ENCODE measurements around the gene ZDHHC7. TPM values are rescaled to one million over a fixed set of nuclear protein-coding genes. Genes with fewer than 3 reads are reported as not detected.

ZDHHC7 gene
- polyA plus RNA-seq, 1 donor = 49.8 TPM

DNA sequence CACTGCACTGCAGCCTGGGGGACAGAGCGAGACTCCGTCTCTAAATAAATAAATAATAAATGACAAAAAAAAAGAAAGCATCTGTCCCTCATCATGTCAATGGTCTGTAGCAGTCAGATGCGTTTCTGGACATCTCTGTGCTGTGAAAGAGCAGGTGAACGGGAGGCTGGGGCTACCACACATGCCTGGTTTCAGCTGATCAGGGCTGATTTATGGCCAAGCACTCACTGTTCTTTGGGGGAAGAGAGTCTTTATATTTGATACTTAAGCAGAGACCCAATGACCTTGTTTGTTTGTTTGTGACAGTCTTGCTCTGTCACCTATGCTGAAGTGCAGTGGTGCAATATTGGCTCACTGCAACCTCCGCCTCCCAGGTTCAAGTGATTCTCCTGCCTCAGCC is 33.7 kb upstream of the ZDHHC7 start:
- WGBS (ENCODE audit: insufficient coverage, low lambda C conversion rate) = no CpG with 5 or more reads among the region's 5 CpGs
- DNase-seq = no peak
- Histone ChIP-seq H3K9me3 (ENCODE audit: control insufficient read depth, low read depth, low read length) (no peaks in the 10 kb centered on the region), H3K27me3 (ENCODE audit: control insufficient read depth, insufficient read depth, low read length) (no peaks in the 10 kb centered on the region), H3K36me3 (ENCODE audit: control insufficient read depth, insufficient read depth, low read length) (no peaks in the 10 kb centered on the region), H3K4me3 (ENCODE audit: low read length) (no peak overlapping the region), H3K4me1 (ENCODE audit: control insufficient read depth, insufficient read depth, low read length) (peaks cover 21% of the 10 kb centered on the region), H3K27ac (ENCODE audit: low read length) (no peak overlapping the region)

GRCh38 chr16:85042606-85043005 is 31.3 kb upstream of the ZDHHC7 start:
- Histone ChIP-seq H3K4me1 (ENCODE audit: control insufficient read depth, insufficient read depth, low read length) (peaks cover 11% of the 10 kb centered on the region), H3K9me3 (ENCODE audit: control insufficient read depth, low read depth, low read length) (no peaks in the 10 kb centered on the region), H3K27me3 (ENCODE audit: control insufficient read depth, insufficient read depth, low read length) (no peaks in the 10 kb centered on the region), H3K36me3 (ENCODE audit: control insufficient read depth, insufficient read depth, low read length) (no peaks in the 10 kb centered on the region), H3K27ac (ENCODE audit: low read length) (no peak overlapping the region), H3K4me3 (ENCODE audit: low read length) (no peak overlapping the region)
- DNase-seq = no peak
- 100% methylated on average over 1 of the region's 6 CpGs for WGBS (ENCODE audit: insufficient coverage, low lambda C conversion rate)

- H3K4me1 ChIP-seq (ENCODE audit: control insufficient read depth, insufficient read depth, low read length) = peaks cover 7% of the 10 kb centered on the region
- DNase-seq = no peak
- H3K4me3 ChIP-seq (ENCODE audit: low read length) = no peak overlapping the region
- no peaks in the 10 kb centered on the region for H3K27me3 ChIP-seq (ENCODE audit: control insufficient read depth, insufficient read depth, low read length)
- H3K9me3 ChIP-seq (ENCODE audit: control insufficient read depth, low read depth, low read length) = no peaks in the 10 kb centered on the region
- WGBS (ENCODE audit: insufficient coverage, low lambda C conversion rate) = no CpG with 5 or more reads among the region's 6 CpGs
- H3K27ac ChIP-seq (ENCODE audit: low read length) = no peak overlapping the region
- no peaks in the 10 kb centered on the region for H3K36me3 ChIP-seq (ENCODE audit: control insufficient read depth, insufficient read depth, low read length)
These were observed 30.8 kb upstream of the ZDHHC7 start for GRCh38 chr16:85042167-85042526.

- 83% methylated on average over 2 of the region's 27 CpGs for WGBS (ENCODE audit: insufficient coverage, low lambda C conversion rate)
- Histone ChIP-seq H3K36me3 (ENCODE audit: control insufficient read depth, insufficient read depth, low read length) (no peaks in the 10 kb centered on the region), H3K27ac (ENCODE audit: low read length) (no peak overlapping the region), H3K4me3 (ENCODE audit: low read length) (no peak overlapping the region), H3K27me3 (ENCODE audit: control insufficient read depth, insufficient read depth, low read length) (no peaks in the 10 kb centered on the region), H3K9me3 (ENCODE audit: control insufficient read depth, low read depth, low read length) (no peaks in the 10 kb centered on the region), H3K4me1 (ENCODE audit: control insufficient read depth, insufficient read depth, low read length) (peaks cover 1% of the 10 kb centered on the region)
- no peak for DNase-seq
These were observed 30.2 kb upstream of the ZDHHC7 start for GRCh38 chr16:85041219-85042166.

GRCh38 chr16:85040685-85041084 is 29.4 kb upstream of the ZDHHC7 start:
- Histone ChIP-seq H3K36me3 (ENCODE audit: control insufficient read depth, insufficient read depth, low read length) (no peaks in the 10 kb centered on the region), H3K4me1 (ENCODE audit: control insufficient read depth, insufficient read depth, low read length) (no peaks in the 10 kb centered on the region), H3K27ac (ENCODE audit: low read length) (no peak overlapping the region), H3K27me3 (ENCODE audit: control insufficient read depth, insufficient read depth, low read length) (no peaks in the 10 kb centered on the region), H3K9me3 (ENCODE audit: control insufficient read depth, low read depth, low read length) (no peaks in the 10 kb centered on the region), H3K4me3 (ENCODE audit: low read length) (no peak overlapping the region)
- no peak for DNase-seq
- WGBS (ENCODE audit: insufficient coverage, low lambda C conversion rate) = no CpG with 5 or more reads among the region's 6 CpGs

DNA sequence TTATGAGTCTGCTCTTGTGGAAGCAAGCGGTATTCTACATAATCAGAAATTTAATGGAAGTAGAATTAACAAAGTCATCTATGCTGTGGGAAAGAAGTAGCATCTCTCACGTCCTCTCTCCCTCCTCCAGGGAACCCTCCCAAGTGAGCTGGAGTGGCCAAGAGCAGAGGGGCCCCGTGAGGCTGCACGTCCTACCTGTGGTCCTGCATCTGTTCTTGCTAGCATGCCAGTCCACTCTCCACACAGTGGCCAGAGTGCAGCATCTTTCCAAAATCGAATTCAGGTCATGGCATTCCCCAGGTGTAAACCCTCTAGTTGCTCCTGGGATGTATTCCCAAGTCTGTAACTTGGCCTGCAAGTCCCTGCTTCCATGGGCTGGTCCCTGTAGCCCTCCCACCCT is 26.4 kb upstream of the ZDHHC7 start:
- no peaks in the 10 kb centered on the region for H3K4me1 ChIP-seq (ENCODE audit: control insufficient read depth, insufficient read depth, low read length)
- no peaks in the 10 kb centered on the region for H3K36me3 ChIP-seq (ENCODE audit: control insufficient read depth, insufficient read depth, low read length)
- 80% methylated on average over 1 of the region's 5 CpGs for WGBS (ENCODE audit: insufficient coverage, low lambda C conversion rate)
- H3K9me3 ChIP-seq (ENCODE audit: control insufficient read depth, low read depth, low read length) = no peaks in the 10 kb centered on the region
- H3K27me3 ChIP-seq (ENCODE audit: control insufficient read depth, insufficient read depth, low read length) = no peaks in the 10 kb centered on the region
- H3K4me3 ChIP-seq (ENCODE audit: low read length) = no peak overlapping the region
- DNase-seq = no peak
- no peak overlapping the region for H3K27ac ChIP-seq (ENCODE audit: low read length)

- no peaks in the 10 kb centered on the region for H3K27me3 ChIP-seq (ENCODE audit: control insufficient read depth, insufficient read depth, low read length)
- no peak overlapping the region for H3K4me3 ChIP-seq (ENCODE audit: low read length)
- H3K27ac ChIP-seq (ENCODE audit: low read length) = no peak overlapping the region
- no peaks in the 10 kb centered on the region for H3K4me1 ChIP-seq (ENCODE audit: control insufficient read depth, insufficient read depth, low read length)
- no CpG with 5 or more reads among the region's 7 CpGs for WGBS (ENCODE audit: insufficient coverage, low lambda C conversion rate)
- no peaks in the 10 kb centered on the region for H3K36me3 ChIP-seq (ENCODE audit: control insufficient read depth, insufficient read depth, low read length)
- no peak for DNase-seq
- H3K9me3 ChIP-seq (ENCODE audit: control insufficient read depth, low read depth, low read length) = no peaks in the 10 kb centered on the region
These were observed 25.7 kb upstream of the ZDHHC7 start for GRCh38 chr16:85037050-85037410.

DNA sequence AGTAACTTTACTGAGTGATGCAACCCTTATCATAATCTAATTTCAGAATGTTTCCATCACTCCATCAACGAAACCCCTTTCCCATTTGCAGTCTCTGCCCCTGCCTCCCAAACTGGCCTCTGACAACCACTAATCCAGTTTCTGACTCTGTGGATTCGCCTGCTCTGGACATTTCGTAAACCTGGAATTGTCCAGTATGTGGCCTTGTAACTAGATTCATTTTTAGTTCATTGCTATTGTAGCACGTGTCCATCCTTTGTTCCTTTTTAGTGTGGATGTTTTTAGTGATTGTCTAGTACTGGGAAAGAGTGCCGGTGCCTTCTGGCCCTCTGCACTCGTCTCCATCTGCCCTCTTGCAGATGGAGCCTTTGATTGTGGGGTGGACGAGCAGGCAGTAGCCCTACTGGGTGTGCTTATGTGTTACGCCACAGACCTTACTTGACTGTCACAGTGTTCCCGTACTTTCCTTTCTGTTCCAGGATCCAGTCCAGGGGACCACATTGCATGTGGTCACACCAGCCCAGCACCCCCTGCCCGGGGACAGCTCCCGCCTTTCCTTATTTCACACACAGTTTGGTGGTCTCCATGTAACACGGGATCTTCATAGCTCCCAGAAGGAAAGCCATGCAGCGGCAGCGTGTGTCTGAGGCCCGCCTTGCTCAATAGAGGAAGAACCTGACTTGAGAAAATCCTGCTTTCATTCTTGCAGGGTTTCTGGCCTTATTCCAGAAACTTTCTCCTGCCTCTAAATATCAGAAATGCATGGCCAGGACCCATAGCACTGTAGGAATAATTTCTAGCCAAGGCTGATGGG is 25.1 kb upstream of the ZDHHC7 start:
- no peaks in the 10 kb centered on the region for H3K4me1 ChIP-seq (ENCODE audit: control insufficient read depth, insufficient read depth, low read length)
- no peak overlapping the region for H3K4me3 ChIP-seq (ENCODE audit: low read length)
- no peaks in the 10 kb centered on the region for H3K27me3 ChIP-seq (ENCODE audit: control insufficient read depth, insufficient read depth, low read length)
- H3K9me3 ChIP-seq (ENCODE audit: control insufficient read depth, low read depth, low read length) = no peaks in the 10 kb centered on the region
- no peak overlapping the region for H3K27ac ChIP-seq (ENCODE audit: low read length)
- WGBS (ENCODE audit: insufficient coverage, low lambda C conversion rate) = 100% methylated on average over 1 of the region's 15 CpGs
- DNase-seq = no peak
- no peaks in the 10 kb centered on the region for H3K36me3 ChIP-seq (ENCODE audit: control insufficient read depth, insufficient read depth, low read length)

GRCh38 chr16:85034591-85035433 is 23.5 kb upstream of the ZDHHC7 start:
- Histone ChIP-seq H3K27me3 (ENCODE audit: control insufficient read depth, insufficient read depth, low read length) (peaks cover 3% of the 10 kb centered on the region), H3K36me3 (ENCODE audit: control insufficient read depth, insufficient read depth, low read length) (no peaks in the 10 kb centered on the region), H3K27ac (ENCODE audit: low read length) (no peak overlapping the region), H3K4me1 (ENCODE audit: control insufficient read depth, insufficient read depth, low read length) (no peaks in the 10 kb centered on the region), H3K9me3 (ENCODE audit: control insufficient read depth, low read depth, low read length) (no peaks in the 10 kb centered on the region), H3K4me3 (ENCODE audit: low read length) (no peak overlapping the region)
- no peak for DNase-seq
- no CpG with 5 or more reads among the region's 18 CpGs for WGBS (ENCODE audit: insufficient coverage, low lambda C conversion rate)

DNA sequence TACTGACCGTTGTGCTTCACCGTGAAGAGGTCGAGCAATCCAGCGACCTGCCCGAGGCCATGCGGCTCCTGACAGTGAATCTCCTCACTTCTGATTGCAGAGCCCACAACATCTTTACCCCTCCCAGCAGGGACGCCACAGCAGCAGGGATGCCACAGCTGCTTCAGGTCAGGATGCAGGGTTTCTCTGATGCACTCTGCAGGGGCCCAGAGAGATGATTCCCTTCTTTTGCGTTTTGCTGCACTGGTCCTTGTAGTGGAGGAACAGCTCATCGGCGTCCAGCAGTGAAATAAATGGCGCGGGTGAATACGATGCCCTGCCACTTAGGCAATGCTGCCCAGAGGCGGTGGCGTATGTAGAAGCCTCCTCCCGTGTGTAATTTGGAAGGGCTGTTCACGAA is 21.8 kb upstream of the ZDHHC7 start:
- no peak overlapping the region for H3K4me3 ChIP-seq (ENCODE audit: low read length)
- no CpG with 5 or more reads among the region's 17 CpGs for WGBS (ENCODE audit: insufficient coverage, low lambda C conversion rate)

More for the DNA sequence above, 21.8 kb upstream of the ZDHHC7 start:
- Histone ChIP-seq H3K27ac (ENCODE audit: low read length) (no peak overlapping the region), H3K36me3 (ENCODE audit: control insufficient read depth, insufficient read depth, low read length) (no peaks in the 10 kb centered on the region), H3K27me3 (ENCODE audit: control insufficient read depth, insufficient read depth, low read length) (peaks cover 11% of the 10 kb centered on the region), H3K4me1 (ENCODE audit: control insufficient read depth, insufficient read depth, low read length) (peaks cover 4% of the 10 kb centered on the region), H3K9me3 (ENCODE audit: control insufficient read depth, low read depth, low read length) (no peaks in the 10 kb centered on the region)
- no peak for DNase-seq
